ENCODE measurements around the gene SLC1A5. TPM values are rescaled to one million over a fixed set of nuclear protein-coding genes. Genes with fewer than 3 reads are reported as not detected.

The SLC1A5 gene
- total RNA-seq, 1 experiment from 2014 or later = 512 TPM

- intact Hi-C loops (cut with micrococcal nuclease; ENCODE audit: unreplicated experiment) = no loop called here
- ChIA-PET POLR2A (no interaction called here), CTCF (no interaction called here)
- Mint-ChIP-seq H3K4me3 (ENCODE audit: unreplicated experiment) (peak within 1 kb of the TSS; percentile 94), H3K9me3 (ENCODE audit: unreplicated experiment) (no peaks in the 10 kb centered on the region), H3K4me1 (ENCODE audit: low read depth, unreplicated experiment) (peaks cover 16% of the 10 kb centered on the region), H3K27ac (ENCODE audit: unreplicated experiment) (peak within 1 kb of the TSS; percentile 95), H3K27me3 (ENCODE audit: insufficient read depth, unreplicated experiment) (no peaks in the 10 kb centered on the region), H3K36me3 (ENCODE audit: insufficient read depth, unreplicated experiment) (peaks cover 56% of the 10 kb centered on the region)
- Histone ChIP-seq H3K4me3 (ENCODE audit: low read depth, low read length) (peak within 1 kb of the TSS; percentile 99), H3K9me3 (no peaks in the 10 kb centered on the region), H3K27me3 (replicated peaks; ENCODE audit: control insufficient read depth, insufficient read depth, low read length) (no peaks in the 10 kb centered on the region), H3K4me1 (no peaks in the 10 kb centered on the region), H3K36me3 (ENCODE audit: control insufficient read depth, insufficient read depth, low read length) (peaks cover 4% of the 10 kb centered on the region)
- BruUV-seq (replicated peaks) = no TSS peak
- TF ChIP-seq CTCF (IDR thresholded peaks at IDR 0.05; ENCODE audit: insufficient read depth in 1 of 2, low read depth in 1 of 2, low read length in 1 of 2, severe bottlenecking in 1 of 2, unreplicated experiment in 1 of 2) = no peak
- DNase-seq = peak; percentile 51 to 59
Measured at GRCh38 chr19:46746281-46747057, 41.9 kb downstream of the SLC1A5 start, which contains the start of gene STRN4. STRN4 (minus strand) TSS chr19:46746450; CDS start chr19:46746430, 20 bp downstream.

GRCh38 chr19:46745521-46746280, 42.7 kb downstream of the SLC1A5 start, which contains the start of gene FKRP:
FKRP (plus strand) TSS chr19:46746057; CDS start chr19:46755451, 9,394 bp downstream.
- no peaks in the 10 kb centered on the region for H3K27me3 Mint-ChIP-seq (ENCODE audit: insufficient read depth, unreplicated experiment)
- Histone ChIP-seq H3K4me1 (no peaks in the 10 kb centered on the region), H3K4me3 (ENCODE audit: low read depth, low read length) (peak within 1 kb of the TSS; percentile 99), H3K27me3 (replicated peaks; ENCODE audit: control insufficient read depth, insufficient read depth, low read length) (no peaks in the 10 kb centered on the region), H3K36me3 (ENCODE audit: control insufficient read depth, insufficient read depth, low read length) (peaks cover 5% of the 10 kb centered on the region), H3K9me3 (no peaks in the 10 kb centered on the region)
- BruUV-seq (replicated peaks) = no TSS peak
- H3K27ac Mint-ChIP-seq (ENCODE audit: unreplicated experiment) = peak within 1 kb of the TSS; percentile 95
- peak; percentile 55 to 61 for DNase-seq
- peaks cover 62% of the 10 kb centered on the region for H3K36me3 Mint-ChIP-seq (ENCODE audit: insufficient read depth, unreplicated experiment)
- intact Hi-C loops (cut with micrococcal nuclease; ENCODE audit: unreplicated experiment) = no loop called here
- H3K4me3 Mint-ChIP-seq (ENCODE audit: unreplicated experiment) = peak within 1 kb of the TSS; percentile 94
- TF ChIP-seq CTCF (IDR thresholded peaks at IDR 0.05; ENCODE audit: insufficient read depth in 1 of 2, low read depth in 1 of 2, low read length in 1 of 2, severe bottlenecking in 1 of 2, unreplicated experiment in 1 of 2) = no peak
- no peaks in the 10 kb centered on the region for H3K9me3 Mint-ChIP-seq (ENCODE audit: unreplicated experiment)
- ChIA-PET POLR2A (interaction anchor here (0.6 to 1.0 kb wide), 2 partner anchors 19 to 39 kb away, joined by 4 to 8 read pairs; no protein-coding TSS in a partner anchor), CTCF (interaction anchor here (0.6 kb wide), 1 partner anchor 30 kb away, joined by 5 read pairs; no protein-coding TSS in a partner anchor)
- H3K4me1 Mint-ChIP-seq (ENCODE audit: low read depth, unreplicated experiment) = peaks cover 21% of the 10 kb centered on the region

GRCh38 chr19:46745030-46745429, 43.4 kb downstream of the SLC1A5 start:
- no peaks in the 10 kb centered on the region for H3K27me3 ChIP-seq (replicated peaks; ENCODE audit: control insufficient read depth, insufficient read depth, low read length)
- no peaks in the 10 kb centered on the region for H3K9me3 Mint-ChIP-seq (ENCODE audit: unreplicated experiment)
- peak overlapping the region; percentile 94 for H3K4me3 Mint-ChIP-seq (ENCODE audit: unreplicated experiment)
- H3K4me1 Mint-ChIP-seq (ENCODE audit: low read depth, unreplicated experiment) = peaks cover 26% of the 10 kb centered on the region
- H3K27ac Mint-ChIP-seq (ENCODE audit: unreplicated experiment) = peak overlapping the region; percentile 94
- peak overlapping the region; percentile 99 for H3K4me3 ChIP-seq (ENCODE audit: low read depth, low read length)
- no TSS peak for BruUV-seq (replicated peaks)
- no peaks in the 10 kb centered on the region for H3K27me3 Mint-ChIP-seq (ENCODE audit: insufficient read depth, unreplicated experiment)
- TF ChIP-seq CTCF (IDR thresholded peaks at IDR 0.05; ENCODE audit: insufficient read depth in 1 of 2, low read depth in 1 of 2, low read length in 1 of 2, severe bottlenecking in 1 of 2, unreplicated experiment in 1 of 2) = no peak
- ChIA-PET CTCF (interaction anchor here (0.6 kb wide), 1 partner anchor 29 kb away, joined by 5 read pairs; no protein-coding TSS in a partner anchor), POLR2A (interaction anchor here (0.6 to 1.0 kb wide), 3 partner anchors 19 to 58 kb away, joined by 4 to 12 read pairs (median 8); no protein-coding TSS in a partner anchor)
- no peaks in the 10 kb centered on the region for H3K4me1 ChIP-seq
- peaks cover 66% of the 10 kb centered on the region for H3K36me3 Mint-ChIP-seq (ENCODE audit: insufficient read depth, unreplicated experiment)
- no peaks in the 10 kb centered on the region for H3K9me3 ChIP-seq
- peaks cover 5% of the 10 kb centered on the region for H3K36me3 ChIP-seq (ENCODE audit: control insufficient read depth, insufficient read depth, low read length)
- no peak for DNase-seq
- intact Hi-C loops (cut with micrococcal nuclease; ENCODE audit: unreplicated experiment) = no loop called here

Data from Caco-2 (cell line).